GM18951 (cell line): ENCODE results near the gene POU2F2.

Source experiments
- POLR2A ChIP-seq: IDR thresholded peaks from 4 replicates; pipeline ENCODE4 v1.6.1; 2011; ENCODE audit warnings: mild to moderate bottlenecking; ENCODE audit not compliant: insufficient read length, insufficient read depth; ENCODE audit errors: extremely low read depth
- in situ Hi-C: fragments of 300-500 bp; cut with MboI; formaldehyde crosslinking; loops from one replicate; pipeline ENCODE4 v1.12.0; 2022; ENCODE audit warnings: low sequenced_read_pairs, mixed read lengths, inconsistent platforms; ENCODE audit not compliant: unreplicated experiment

The POU2F2 gene

DNA sequence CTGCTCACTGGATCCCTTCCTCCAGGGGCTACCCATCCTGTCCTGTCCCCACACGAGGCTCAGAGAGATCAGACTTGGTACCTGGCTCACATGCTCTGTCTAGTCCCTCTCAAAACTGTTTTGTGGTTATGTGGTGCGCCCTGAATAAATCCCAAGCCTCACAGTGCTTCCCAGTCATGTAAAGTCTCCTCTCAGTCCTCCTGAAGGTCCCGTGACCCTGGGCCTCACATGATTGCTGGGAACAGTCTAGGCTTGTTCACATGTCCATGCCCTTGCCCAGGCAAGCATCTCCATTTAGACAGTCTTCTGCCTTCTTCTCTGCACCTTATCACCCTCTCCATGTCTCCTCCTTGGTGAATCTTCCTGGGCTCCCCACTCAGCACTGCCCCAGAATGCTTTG lies 36.0 kb upstream of the POU2F2 start:
- in situ Hi-C loops, result no loop called here

DNA sequence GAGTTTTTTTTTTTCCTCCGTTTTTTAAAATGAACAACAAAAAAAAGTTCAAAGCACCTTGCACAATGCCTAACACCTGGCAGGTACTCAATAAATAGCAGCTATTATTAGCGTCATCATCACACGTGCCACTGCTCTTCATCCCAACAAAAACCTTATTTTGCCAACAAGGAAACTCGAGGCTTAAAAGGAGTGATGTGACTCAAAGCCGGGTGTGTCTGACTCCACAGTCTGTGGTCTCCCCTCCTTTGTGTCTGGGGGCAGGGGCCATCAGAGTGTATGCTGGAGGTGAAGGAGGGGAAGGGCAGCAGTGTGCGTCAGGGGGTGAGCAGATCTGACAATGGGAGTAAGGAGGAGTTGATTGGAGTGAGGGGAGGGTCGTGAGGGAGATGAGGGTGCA lies 34.1 kb upstream of the POU2F2 start:
- TF ChIP-seq POLR2A, result no peak
- in situ Hi-C loops, result no loop called here

More for the DNA sequence above, 36.0 kb upstream of the POU2F2 start:
- TF ChIP-seq POLR2A, result no peak

DNA sequence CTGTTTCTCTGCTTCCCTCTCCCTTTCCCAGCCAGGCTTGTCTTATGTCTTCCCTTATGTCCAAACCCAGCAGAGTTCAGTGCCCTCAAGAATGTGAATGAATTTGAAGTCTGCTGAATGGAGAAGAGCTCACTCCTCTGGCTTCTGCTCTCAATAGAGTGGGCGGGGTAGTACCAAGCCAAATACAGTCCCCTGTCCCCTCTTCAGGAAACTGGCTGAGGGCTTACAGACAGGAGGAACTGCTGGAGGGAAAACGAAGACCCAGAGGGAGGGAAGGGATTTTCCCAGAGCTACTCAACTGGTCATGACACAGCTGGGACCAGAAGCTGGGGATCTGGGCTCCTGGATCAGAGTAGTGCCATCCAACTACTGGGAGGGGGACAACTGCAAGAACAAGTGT lies 32.9 kb upstream of the POU2F2 start:
- in situ Hi-C loops, result no loop called here
- no peak for TF ChIP-seq POLR2A

GRCh38 chr19:42161616-42162263 lies 29.5 kb upstream of the POU2F2 start:
- in situ Hi-C loops, result no loop called here
- no peak for TF ChIP-seq POLR2A

GRCh38 chr19:42159942-42160341 lies 27.7 kb upstream of the POU2F2 start:
- in situ Hi-C loops, result no loop called here
- no peak for TF ChIP-seq POLR2A

DNA sequence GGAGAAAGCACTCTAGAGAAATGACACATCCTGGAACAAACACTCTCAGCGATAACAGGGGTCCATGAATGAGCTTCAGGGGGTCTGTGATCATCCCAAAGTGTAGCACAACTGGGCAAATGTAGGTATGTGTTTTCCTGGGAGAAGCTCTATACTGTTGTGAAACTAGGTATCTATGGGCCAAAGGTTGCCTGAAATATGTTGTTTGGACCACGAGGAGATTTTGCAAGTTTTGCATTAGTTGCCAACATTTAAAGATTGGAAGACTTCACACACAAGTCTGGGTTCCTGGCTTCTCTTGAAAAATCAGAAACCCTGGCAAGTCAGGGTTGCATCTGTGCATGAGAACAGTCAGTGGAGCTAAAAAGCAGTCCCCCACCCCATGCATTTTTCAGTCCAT lies 26.7 kb upstream of the POU2F2 start:
- in situ Hi-C loops, result no loop called here
- no peak for TF ChIP-seq POLR2A

GRCh38 chr19:42156571-42156970 lies 24.3 kb upstream of the POU2F2 start:
- no peak for TF ChIP-seq POLR2A
- in situ Hi-C loops, result no loop called here

GRCh38 chr19:42155796-42156195 lies 23.6 kb upstream of the POU2F2 start:
- in situ Hi-C loops, result no loop called here
- TF ChIP-seq POLR2A, result no peak

DNA sequence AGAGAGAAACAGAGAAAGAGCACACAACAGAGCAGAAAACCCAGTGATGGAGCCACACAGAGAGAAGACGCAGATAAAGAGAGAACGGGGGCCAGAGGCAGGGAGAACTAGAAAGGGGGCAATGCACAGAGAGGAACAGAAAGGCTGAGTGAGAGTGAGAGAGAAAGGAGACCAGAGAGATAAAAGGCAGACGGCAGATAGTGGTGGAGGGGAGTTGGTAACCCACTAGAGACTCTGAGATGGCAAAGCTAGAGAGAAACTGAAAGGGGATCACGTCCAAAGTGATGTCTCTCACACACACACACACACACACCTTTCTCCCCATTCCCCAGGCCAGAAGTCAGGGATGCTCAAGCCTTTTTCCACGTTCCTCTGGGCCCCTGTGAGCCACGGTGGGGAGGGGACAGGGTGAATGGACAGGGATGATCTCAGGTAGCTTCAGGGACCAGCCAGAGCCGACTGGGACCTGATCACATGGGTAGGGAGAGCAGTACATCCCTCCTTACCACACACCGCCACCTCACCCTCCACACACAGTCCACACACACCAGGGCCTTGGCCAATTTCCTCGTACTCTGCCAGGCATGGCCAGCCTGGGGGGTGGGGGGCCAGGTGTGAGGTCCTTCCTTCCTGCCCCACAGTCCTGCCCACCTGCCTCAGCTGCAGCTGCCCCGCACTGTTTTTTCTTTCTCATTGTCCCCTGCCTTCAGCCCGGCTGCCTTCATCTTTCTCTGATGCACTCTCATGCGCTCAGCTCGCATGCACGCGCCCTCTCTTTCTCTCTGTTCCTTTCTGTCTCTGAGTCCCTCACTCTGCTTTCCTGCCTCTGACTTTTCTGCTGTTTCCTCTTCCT lies 22.5 kb upstream of the POU2F2 start:
- in situ Hi-C loops, result no loop called here
- TF ChIP-seq POLR2A, result no peak

DNA sequence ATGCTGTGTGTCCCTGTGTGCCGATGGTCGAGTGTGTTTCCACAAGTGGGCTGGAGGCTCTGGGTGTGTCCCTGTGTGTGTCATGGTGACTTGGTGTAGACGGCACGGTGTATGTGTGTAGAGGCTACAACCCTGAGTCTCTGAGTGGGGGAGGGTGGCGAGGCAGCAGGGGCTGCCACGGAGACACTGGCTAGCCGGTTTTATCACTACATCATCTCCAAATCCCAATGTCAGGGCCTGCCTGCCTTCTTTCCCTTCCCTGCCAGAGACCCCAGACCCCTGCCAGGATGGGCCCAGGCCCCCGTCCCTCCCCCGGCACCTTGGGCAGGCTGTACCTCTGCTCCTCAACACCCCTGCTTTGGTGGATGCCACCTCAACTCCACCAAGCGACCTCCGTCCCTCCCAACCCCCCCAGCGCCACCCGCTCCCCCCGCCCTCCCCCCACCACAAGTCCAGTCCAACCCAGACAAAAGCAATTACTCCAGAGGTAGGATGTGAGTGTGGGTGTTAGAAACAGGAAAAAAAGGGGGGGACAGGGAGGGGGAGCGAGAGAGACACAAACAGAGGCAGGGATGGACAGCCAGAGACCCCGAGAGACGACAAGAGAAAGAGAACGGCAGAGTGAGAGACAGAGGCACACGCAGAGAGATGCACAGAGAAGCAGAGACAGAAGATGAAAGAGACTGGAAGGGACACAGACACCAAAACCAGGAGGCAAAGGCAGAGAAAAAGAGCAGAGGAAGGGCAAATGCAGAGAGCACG lies 21.6 kb upstream of the POU2F2 start:
- TF ChIP-seq POLR2A, result no peak
- in situ Hi-C loops, result no loop called here

GRCh38 chr19:42152910-42153671 lies 20.8 kb upstream of the POU2F2 start:
- no peak for TF ChIP-seq POLR2A

GRCh38 chr19:42151782-42152684 lies 19.8 kb upstream of the POU2F2 start:
- no peak for TF ChIP-seq POLR2A
- in situ Hi-C loops, result no loop called here

More at GRCh38 chr19:42152910-42153671, 20.8 kb upstream of the POU2F2 start:
- in situ Hi-C loops, result no loop called here
